NCI-H345 (cell line): ENCODE results near the gene DLG5.
"Not testable (repeated sequence)": the region's sequence is repeated elsewhere in the genome, so short reads cannot be mapped to it uniquely, and the experiment has no call there.

Experiments used
- DNase-seq: peaks from one replicate; lab custom pipeline; 2025; lab: John Stamatoyannopoulos, UW

The DLG5 gene

DNA sequence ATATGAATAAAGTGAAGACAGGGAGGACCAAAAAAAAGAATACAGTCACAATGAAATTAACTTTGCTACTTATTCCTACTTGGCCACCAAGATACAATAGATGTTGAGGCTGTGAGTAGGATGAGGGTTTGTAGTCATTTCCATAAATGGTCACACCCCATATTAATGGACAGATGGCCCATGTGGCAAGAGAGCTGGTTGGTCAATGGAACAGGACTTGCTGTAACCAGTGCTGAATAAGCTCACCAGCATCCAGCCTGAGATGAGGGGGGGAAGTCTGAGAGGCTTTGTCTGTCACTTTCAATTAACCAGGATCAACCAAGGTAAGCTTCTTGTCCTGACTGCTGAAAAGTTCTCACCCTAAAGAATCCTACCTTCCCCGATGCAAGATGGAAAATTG lies 158.5 kb downstream of the DLG5 start:
- no peak for DNase-seq

DNA sequence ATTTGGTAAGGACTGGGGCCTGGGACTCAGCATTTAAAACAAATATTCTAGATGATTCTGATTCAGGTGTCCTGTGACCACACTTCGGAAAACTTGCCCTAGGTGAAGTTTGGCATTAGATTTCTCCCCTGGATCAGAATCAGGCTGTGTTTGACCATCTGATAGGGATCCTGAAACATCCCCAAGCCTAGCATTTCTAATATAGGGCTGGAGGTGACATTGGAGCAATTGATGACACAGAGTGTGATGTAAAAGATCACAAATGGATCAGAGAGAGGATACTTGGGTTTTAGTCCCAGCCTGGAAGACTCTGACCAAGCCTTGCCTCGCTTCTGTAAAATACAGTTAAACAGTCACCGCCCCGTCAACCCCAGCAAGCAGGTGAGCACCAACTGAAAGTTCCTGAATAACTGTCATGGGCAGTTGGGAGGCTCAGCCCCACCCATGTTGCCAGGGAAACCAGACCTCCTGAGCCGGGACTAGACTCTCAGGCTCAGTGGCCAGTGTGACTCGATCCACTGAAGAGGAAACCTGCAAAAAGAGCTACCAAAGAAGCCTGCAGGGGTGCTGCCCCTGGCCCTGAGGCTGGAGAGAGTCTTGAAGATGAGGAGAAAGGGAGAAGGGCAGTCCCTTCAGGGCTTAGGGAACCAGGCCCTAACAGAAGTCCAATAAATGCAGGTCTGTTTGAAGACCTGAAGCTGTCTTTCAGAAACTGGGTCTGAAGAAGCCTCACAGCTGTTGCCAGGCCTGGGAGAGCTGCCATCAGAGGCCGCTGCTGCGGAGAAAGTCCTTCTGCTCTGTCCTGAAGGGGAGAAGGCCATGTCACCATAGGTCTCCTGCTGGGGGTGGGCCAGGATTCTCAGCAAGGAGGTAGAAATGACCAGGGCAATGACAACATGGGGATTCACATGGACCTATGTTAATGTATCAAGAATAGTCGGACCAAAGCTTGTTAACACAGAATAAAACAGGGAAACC lies 162.8 kb downstream of the DLG5 start:
- no peak for DNase-seq

DNA sequence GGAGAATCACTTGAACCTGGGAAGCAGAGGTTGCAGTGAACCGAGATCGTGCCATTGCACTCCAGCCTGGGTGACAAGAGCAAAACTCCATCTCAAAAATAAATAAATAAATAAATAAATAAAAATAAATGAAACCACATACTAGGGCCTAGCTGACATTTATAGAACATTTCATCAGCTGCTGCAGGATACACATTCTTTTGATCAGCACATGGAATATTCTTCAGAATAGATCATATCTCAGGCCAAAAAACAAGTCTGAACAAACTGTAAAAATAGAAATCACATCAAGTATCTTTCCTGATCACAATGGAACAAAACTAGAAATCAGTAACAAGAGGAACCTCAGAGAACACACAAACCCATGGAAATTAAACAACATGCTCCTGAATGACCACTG lies 168.1 kb downstream of the DLG5 start:
- not testable (repeated sequence) for DNase-seq

DNA sequence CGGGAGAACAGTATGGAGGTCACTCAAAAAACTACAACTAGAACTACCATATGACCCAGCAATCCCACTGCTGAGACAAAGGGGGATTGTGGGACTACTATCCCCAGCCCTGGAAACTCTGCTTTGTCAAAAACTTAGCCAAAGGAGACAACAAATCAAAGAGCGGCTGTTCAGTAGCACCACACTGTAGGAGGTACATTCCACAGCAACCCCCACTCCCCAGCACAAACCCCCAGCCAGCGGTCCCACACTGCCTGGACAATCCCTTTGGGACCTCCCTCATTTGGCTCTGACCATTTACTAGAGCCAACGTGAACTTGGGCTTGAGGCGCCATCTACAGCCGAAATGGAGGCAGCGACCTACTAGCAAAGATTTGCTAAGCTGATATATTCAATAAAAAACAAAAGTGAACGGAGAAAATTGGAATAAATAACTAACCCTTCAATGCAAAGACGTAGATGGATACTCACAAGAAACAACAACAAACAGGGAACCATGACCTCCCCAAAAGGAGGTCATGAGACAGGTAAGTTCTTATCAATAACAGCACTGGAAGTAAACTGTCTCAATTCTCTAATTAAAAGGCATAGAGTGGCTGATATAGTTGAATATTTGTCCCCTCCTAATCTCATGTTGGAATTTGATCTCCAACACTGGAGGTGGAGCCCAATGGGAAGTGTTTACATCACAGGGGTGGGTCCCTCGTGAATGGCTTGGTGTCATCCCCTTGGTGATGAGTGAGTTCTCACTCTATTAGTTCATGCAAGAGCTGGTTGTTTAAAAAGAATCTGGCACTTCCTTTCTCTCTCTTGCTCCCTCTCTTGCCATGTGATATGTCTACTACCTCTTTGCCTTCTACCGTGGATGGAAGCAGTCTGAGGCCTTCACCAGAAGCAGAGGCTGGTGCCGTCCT lies 170.0 kb downstream of the DLG5 start:
- DNase-seq, result peak; percentile 47

DNA sequence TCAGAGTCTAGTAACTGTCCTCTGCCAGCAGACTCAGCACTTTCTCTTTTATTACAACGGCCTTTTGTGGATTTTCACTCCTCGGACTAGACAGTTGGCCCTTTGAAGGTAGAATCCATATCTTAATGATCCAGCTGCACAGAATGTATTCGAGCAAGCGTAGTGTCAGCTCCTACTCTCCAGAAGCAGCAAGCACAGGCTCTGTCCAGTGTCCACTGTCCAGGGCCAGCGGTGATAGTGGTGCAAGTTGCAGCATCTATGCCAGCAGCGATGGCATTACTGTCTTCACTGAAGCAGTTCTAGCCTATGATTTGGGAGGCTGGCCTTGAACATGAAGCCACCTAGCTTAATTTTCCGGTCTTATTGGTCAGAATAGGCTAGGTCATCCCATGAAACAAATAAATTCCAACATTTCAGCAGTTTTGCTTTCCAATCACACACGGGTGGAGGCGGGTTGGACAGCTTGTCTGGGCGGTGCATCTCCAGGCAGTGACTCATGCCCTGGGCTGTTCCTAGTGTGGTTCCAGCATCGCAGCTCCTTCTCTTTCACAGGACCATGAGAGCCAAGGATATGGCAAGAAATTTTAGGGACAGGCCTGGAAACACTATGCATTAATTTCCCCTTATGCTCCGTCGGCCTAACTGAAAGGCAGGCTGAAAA lies 180.4 kb downstream of the DLG5 start:
- no peak for DNase-seq

DNA sequence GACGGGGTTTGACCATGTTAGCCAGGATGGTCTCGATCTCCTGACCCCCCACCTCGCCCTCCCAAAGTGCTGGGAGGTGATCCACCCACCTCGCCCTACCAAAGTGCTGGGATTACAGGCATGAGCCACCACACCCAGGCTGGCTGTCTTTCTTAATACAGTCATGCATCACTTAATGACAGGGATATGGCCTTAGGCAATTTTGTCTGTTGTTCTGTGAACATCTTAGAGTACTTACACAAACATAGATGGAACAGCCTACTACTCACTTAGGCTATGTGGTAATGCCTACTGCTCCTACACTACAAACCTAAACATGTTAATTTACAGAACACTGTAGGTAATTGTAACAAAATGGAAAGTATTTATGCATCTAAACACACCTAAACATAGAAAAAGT lies 182.3 kb downstream of the DLG5 start:
- peak; percentile 17 for DNase-seq

DNA sequence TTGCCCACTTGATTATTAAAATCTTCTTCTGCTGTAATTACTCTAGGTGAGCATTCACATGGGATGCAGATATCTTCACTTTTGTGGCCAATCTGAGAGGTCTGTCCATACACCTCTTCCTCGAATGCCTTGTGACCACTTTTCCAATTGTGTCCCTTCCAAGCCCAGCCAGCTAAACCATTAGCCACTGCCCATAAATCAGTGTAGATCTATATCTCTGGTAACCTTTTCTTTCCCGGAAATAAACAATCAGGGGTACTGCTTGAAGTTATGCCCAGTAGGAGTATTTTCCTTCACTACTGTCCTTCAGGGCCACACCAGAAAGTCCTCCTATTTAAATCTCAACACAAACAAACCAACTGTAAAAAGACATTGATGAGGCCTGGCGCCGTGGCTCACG lies 184.4 kb downstream of the DLG5 start:
- no peak for DNase-seq

DNA sequence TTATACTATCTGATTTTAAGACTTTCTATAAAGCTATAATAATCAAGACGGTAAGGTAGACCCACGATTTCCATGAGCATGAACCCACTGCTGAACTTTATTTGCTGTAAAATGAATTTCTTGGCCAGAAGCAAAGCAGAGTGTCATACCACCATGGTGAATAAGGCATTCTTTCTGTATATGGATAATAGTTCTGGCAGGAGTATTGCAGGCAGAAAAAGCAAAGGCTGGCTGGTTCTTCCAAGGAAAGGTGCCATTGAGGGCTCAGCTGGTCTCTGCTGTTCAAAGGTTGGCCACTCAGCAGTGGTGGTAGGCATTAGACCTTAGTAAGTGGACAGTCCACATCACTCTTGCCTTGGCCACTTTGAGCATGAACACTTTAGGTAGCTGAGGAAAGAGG lies 184.8 kb downstream of the DLG5 start:
- no peak for DNase-seq
